Osteoblast (primary cell): ENCODE measurements around the gene CALN1. TPM values are rescaled to one million over a fixed set of nuclear protein-coding genes. Genes with fewer than 3 reads are reported as not detected.

Experiments
- DNase-seq: peaks from one replicate; pipeline ENCODE4 v3.0.0; 2011; ENCODE audit warnings: low spot score, mixed read lengths; ENCODE audit not compliant: insufficient read length; ENCODE audit errors: missing footprints
- H2AFZ ChIP-seq: 2 replicates; pipeline ENCODE4 v1.6.0; 2011; ENCODE audit warnings: mild to moderate bottlenecking, low read length
- H3K27ac ChIP-seq: 2 replicates; pipeline ENCODE4 v1.5.1; 2011; ENCODE audit warnings: mild to moderate bottlenecking, low read depth, low read length, moderate library complexity
- H3K27me3 ChIP-seq: 2 replicates; pipeline ENCODE4 v1.6.0; 2012; ENCODE audit warnings: mild to moderate bottlenecking, control low read depth, inconsistent platforms, low read length, moderate library complexity; ENCODE audit not compliant: insufficient read depth
- H3K36me3 ChIP-seq: 2 replicates; pipeline ENCODE4 v1.5.1; 2011; ENCODE audit warnings: mild to moderate bottlenecking, low read length, control low read depth, moderate library complexity; ENCODE audit not compliant: insufficient read depth
- H3K4me1 ChIP-seq: 2 replicates; pipeline ENCODE4 v1.5.1; 2011; ENCODE audit warnings: mild to moderate bottlenecking, low read length, control low read depth, moderate library complexity; ENCODE audit not compliant: insufficient read depth
- H3K4me2 ChIP-seq: 2 replicates; pipeline ENCODE4 v1.6.0; 2011; ENCODE audit warnings: mild to moderate bottlenecking, low read length; ENCODE audit not compliant: insufficient read depth
- H3K4me3 ChIP-seq: fragments of 200-600 bp; sonication (generic); 3 replicates; pipeline ENCODE4 v1.5.1; 2012; ENCODE audit warnings: mild to moderate bottlenecking, low read length, inconsistent platforms; ENCODE audit not compliant: insufficient read depth
- H3K79me2 ChIP-seq: 2 replicates; pipeline ENCODE4 v1.6.0; 2012; ENCODE audit warnings: mild to moderate bottlenecking, low read length, control low read depth, inconsistent platforms; ENCODE audit not compliant: insufficient read depth
- H3K9me3 ChIP-seq: 2 replicates; pipeline ENCODE4 v1.5.1; 2011; ENCODE audit warnings: low read depth, low read length, control low read depth
- H4K20me1 ChIP-seq: 2 replicates; pipeline ENCODE4 v1.6.0; 2012; ENCODE audit warnings: mild to moderate bottlenecking, low read length, control low read depth; ENCODE audit not compliant: insufficient read depth
- CTCF ChIP-seq: IDR thresholded peaks from 2 replicates; pipeline ENCODE4 v1.5.1; 2011; ENCODE audit warnings: mild to moderate bottlenecking, low read depth, low read length, moderate library complexity; ENCODE audit errors: extremely low read depth
- total RNA-seq: library from RNA; depleted of rRNA; stranded (reverse); fragments of >200 nt; gene quantifications from 2 replicates; pipeline ENCODE4 v1.2.3, GENCODE V29; 2012

CALN1 gene
- total RNA-seq, 1 donor = not detected

- TF ChIP-seq CTCF = no peak
- Histone ChIP-seq H2AFZ (no peak overlapping the region), H3K36me3 (no peaks in the 10 kb centered on the region), H3K27me3 (no peaks in the 10 kb centered on the region), H3K27ac (no peak overlapping the region), H4K20me1 (no peaks in the 10 kb centered on the region), H3K79me2 (no peaks in the 10 kb centered on the region), H3K4me3 (no peak overlapping the region), H3K4me2 (no peak overlapping the region), H3K9me3 (no peaks in the 10 kb centered on the region), H3K4me1 (no peaks in the 10 kb centered on the region)
- no peak for DNase-seq
Observed at GRCh38 chr7:71857338-71857737, 554.8 kb downstream of the CALN1 start.

GRCh38 chr7:71854546-71855397 lies 557.4 kb downstream of the CALN1 start:
- H3K36me3 ChIP-seq = no peaks in the 10 kb centered on the region
- H3K79me2 ChIP-seq = no peaks in the 10 kb centered on the region
- no peaks in the 10 kb centered on the region for H3K9me3 ChIP-seq
- DNase-seq = no peak
- no peak overlapping the region for H3K4me2 ChIP-seq
- H4K20me1 ChIP-seq = no peaks in the 10 kb centered on the region
- H3K4me1 ChIP-seq = no peaks in the 10 kb centered on the region
- no peak overlapping the region for H3K4me3 ChIP-seq
- H3K27ac ChIP-seq = no peak overlapping the region
- no peaks in the 10 kb centered on the region for H3K27me3 ChIP-seq
- H2AFZ ChIP-seq = no peak overlapping the region
- no peak for TF ChIP-seq CTCF

- no peaks in the 10 kb centered on the region for H3K27me3 ChIP-seq
- no peaks in the 10 kb centered on the region for H4K20me1 ChIP-seq
- no peak for TF ChIP-seq CTCF
- no peaks in the 10 kb centered on the region for H3K9me3 ChIP-seq
- H3K36me3 ChIP-seq = no peaks in the 10 kb centered on the region
- no peak overlapping the region for H3K4me3 ChIP-seq
- H3K4me2 ChIP-seq = no peak overlapping the region
- H3K4me1 ChIP-seq = no peaks in the 10 kb centered on the region
- H2AFZ ChIP-seq = no peak overlapping the region
- no peak for DNase-seq
- H3K27ac ChIP-seq = no peak overlapping the region
- H3K79me2 ChIP-seq = no peaks in the 10 kb centered on the region
Observed at GRCh38 chr7:71851776-71852498, 560.2 kb downstream of the CALN1 start.

- Histone ChIP-seq H3K4me2 (no peak overlapping the region), H3K79me2 (no peaks in the 10 kb centered on the region), H4K20me1 (no peaks in the 10 kb centered on the region), H3K27me3 (no peaks in the 10 kb centered on the region), H2AFZ (no peak overlapping the region), H3K36me3 (no peaks in the 10 kb centered on the region), H3K27ac (no peak overlapping the region), H3K9me3 (no peaks in the 10 kb centered on the region), H3K4me3 (no peak overlapping the region), H3K4me1 (no peaks in the 10 kb centered on the region)
- no peak for DNase-seq
- TF ChIP-seq CTCF = no peak
Observed at GRCh38 chr7:71846160-71846559, 566.0 kb downstream of the CALN1 start.
